OCI-LY1 (cell line): Measurements from ENCODE around the gene TBC1D14.

Experiments used
- H2AFZ ChIP-seq: fragments of 200-600 bp; sonication (generic), shearing (Covaris generic); 2 replicates; pipeline ENCODE4 v1.6.0; 2014; ENCODE audit warnings: antibody characterized with exemption, mild to moderate bottlenecking, low read length
- H3F3A ChIP-seq: fragments of 200-600 bp; sonication (generic), shearing (Covaris generic); 2 replicates; pipeline ENCODE4 v1.6.0; 2014; ENCODE audit warnings: mild to moderate bottlenecking, antibody characterized with exemption, low read length, moderate library complexity; ENCODE audit not compliant: insufficient read depth
- H3K27ac ChIP-seq: fragments of 200-600 bp; sonication (generic); 2 replicates; pipeline ENCODE4 v1.5.1; 2014; ENCODE audit warnings: low read length, mixed run types, mild to moderate bottlenecking, low read depth; ENCODE audit not compliant: poor library complexity, severe bottlenecking
- H3K27me3 ChIP-seq: fragments of 200-600 bp; sonication (generic); 2 replicates; pipeline ENCODE4 v1.6.0; 2014; ENCODE audit warnings: antibody characterized with exemption, mild to moderate bottlenecking, low read length, moderate library complexity; ENCODE audit not compliant: insufficient read depth
- H3K36me3 ChIP-seq: fragments of 200-600 bp; sonication (generic); 2 replicates; pipeline ENCODE4 v1.6.1; 2014; ENCODE audit warnings: mild to moderate bottlenecking, antibody characterized with exemption, low read length, moderate library complexity, mixed read lengths; ENCODE audit not compliant: insufficient read depth
- H3K4me1 ChIP-seq: fragments of 200-600 bp; sonication (generic); 2 replicates; pipeline ENCODE4 v1.5.1; 2014; ENCODE audit warnings: mild to moderate bottlenecking, low read length, moderate library complexity; ENCODE audit not compliant: insufficient read depth, severe bottlenecking
- H3K4me2 ChIP-seq: fragments of 200-600 bp; sonication (generic), shearing (Covaris generic); 2 replicates; pipeline ENCODE4 v1.6.1; 2014; ENCODE audit warnings: low read length
- H3K4me3 ChIP-seq: fragments of 200-600 bp; sonication (generic); 2 replicates; pipeline ENCODE4 v1.5.1; 2014; ENCODE audit warnings: low read length, low read depth, mild to moderate bottlenecking, mixed read lengths; ENCODE audit not compliant: poor library complexity, severe bottlenecking
- H3K79me2 ChIP-seq: fragments of 200-600 bp; shearing (Covaris generic); 2 replicates; pipeline ENCODE4 v1.6.1; 2016; ENCODE audit warnings: mixed run types, low read length, mixed read lengths; ENCODE audit not compliant: insufficient read depth
- H3K9ac ChIP-seq: fragments of 200-600 bp; sonication (generic), shearing (Covaris generic); 2 replicates; pipeline ENCODE4 v1.6.1; 2014; ENCODE audit warnings: mild to moderate bottlenecking, low read length, mixed read lengths
- H3K9me2 ChIP-seq: fragments of 200-600 bp; sonication (generic), shearing (Covaris generic); 2 replicates; pipeline ENCODE4 v1.6.1; 2014; ENCODE audit warnings: low read depth, mild to moderate bottlenecking, low read length, mixed read lengths
- H3K9me3 ChIP-seq: fragments of 200-600 bp; shearing (Covaris generic); 2 replicates; pipeline ENCODE4 v1.6.1; 2014; ENCODE audit warnings: low read length, mixed read lengths
- H4K20me1 ChIP-seq: fragments of 200-600 bp; sonication (generic), shearing (Covaris generic); 2 replicates; pipeline ENCODE4 v1.6.0; 2016; ENCODE audit warnings: mild to moderate bottlenecking, low read length; ENCODE audit not compliant: insufficient read depth
- EZH2 ChIP-seq: fragments of 200-600 bp; sonication (generic), shearing (Covaris generic); IDR thresholded peaks from 2 replicates; pipeline ENCODE4 v1.8.0; 2017; ENCODE audit warnings: borderline replicate concordance, mixed run types, mild to moderate bottlenecking, antibody characterized with exemption, low read length, moderate library complexity, mixed read lengths
- TF ChIP-seq, protein P1 (sequence below): fragments of 200-600 bp; sonication (generic), shearing (Covaris generic); IDR thresholded peaks from 2 replicates; pipeline ENCODE4 v1.5.1; 2017; ENCODE audit warnings: mild to moderate bottlenecking, antibody characterized with exemption, low read length, moderate library complexity, mixed read lengths

The TBC1D14 gene

DNA sequence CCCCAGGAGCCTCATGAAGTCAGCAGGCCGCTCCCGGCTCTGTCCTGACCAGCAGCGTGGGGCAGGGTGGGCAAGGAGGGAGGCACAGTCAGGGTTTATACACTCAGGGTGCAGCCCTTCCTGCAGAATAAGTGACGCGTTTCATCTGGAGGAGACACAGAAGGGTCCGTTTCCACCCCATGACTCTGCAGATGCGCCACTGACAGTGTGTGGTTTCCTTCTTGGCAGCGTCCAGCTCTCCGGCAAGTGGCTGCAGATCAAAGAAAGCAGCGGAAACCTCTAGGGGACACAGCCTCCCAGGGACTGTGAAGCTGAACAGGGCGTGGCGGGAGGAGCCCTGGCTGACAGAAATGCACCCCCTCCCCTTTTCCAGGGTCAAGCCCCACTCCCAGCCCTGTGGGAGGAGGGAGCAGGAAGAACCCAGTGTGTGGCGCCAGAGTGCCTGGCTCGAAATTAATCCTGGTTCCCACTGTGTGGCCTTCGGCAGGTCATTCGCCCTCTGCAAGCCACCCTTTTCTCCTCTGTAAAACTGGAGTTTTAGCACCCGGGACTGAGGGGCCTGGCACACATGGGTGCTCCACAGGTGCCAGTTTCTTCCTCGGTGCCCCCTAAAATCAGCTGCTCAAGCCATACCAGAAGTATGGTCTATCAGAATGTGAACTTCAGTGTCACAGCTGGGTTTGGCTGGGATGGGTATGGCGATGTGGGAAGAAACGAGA lies 17.3 kb upstream of the TBC1D14 start:
- H3K27ac ChIP-seq = no peak overlapping the region
- TF ChIP-seq EZH2 = no peak
- TF ChIP-seq, protein P1, sequence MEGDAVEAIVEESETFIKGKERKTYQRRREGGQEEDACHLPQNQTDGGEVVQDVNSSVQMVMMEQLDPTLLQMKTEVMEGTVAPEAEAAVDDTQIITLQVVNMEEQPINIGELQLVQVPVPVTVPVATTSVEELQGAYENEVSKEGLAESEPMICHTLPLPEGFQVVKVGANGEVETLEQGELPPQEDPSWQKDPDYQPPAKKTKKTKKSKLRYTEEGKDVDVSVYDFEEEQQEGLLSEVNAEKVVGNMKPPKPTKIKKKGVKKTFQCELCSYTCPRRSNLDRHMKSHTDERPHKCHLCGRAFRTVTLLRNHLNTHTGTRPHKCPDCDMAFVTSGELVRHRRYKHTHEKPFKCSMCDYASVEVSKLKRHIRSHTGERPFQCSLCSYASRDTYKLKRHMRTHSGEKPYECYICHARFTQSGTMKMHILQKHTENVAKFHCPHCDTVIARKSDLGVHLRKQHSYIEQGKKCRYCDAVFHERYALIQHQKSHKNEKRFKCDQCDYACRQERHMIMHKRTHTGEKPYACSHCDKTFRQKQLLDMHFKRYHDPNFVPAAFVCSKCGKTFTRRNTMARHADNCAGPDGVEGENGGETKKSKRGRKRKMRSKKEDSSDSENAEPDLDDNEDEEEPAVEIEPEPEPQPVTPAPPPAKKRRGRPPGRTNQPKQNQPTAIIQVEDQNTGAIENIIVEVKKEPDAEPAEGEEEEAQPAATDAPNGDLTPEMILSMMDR = no peak
- no peaks in the 10 kb centered on the region for H3K9me2 ChIP-seq
- H2AFZ ChIP-seq = no peak overlapping the region
- H3K79me2 ChIP-seq = no peaks in the 10 kb centered on the region
- no peaks in the 10 kb centered on the region for H4K20me1 ChIP-seq
- H3K4me3 ChIP-seq = no peak overlapping the region
- H3K4me2 ChIP-seq = no peak overlapping the region
- H3F3A ChIP-seq = no peaks in the 10 kb centered on the region
- no peaks in the 10 kb centered on the region for H3K36me3 ChIP-seq
- H3K9me3 ChIP-seq = no peaks in the 10 kb centered on the region
- H3K27me3 ChIP-seq = no peaks in the 10 kb centered on the region
- H3K4me1 ChIP-seq = peaks cover 6% of the 10 kb centered on the region
- H3K9ac ChIP-seq = no peak overlapping the region

DNA sequence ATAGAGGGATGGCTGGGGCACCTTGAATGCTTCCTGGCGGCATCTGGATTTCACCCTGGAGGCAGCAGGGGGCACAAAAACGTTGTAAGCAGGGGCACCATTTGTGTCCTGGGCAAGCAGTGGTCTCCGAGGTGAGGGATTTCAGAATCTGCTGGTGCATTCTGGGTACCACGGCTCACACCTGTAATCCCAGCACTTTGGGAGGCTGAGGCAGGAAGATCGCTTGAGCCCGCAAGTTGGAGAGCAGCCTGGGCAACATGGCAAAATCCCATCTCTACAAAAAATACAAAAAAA lies 16.8 kb upstream of the TBC1D14 start:
- Histone ChIP-seq H3K4me3 (no peak overlapping the region), H3K9ac (no peak overlapping the region), H3K36me3 (no peaks in the 10 kb centered on the region), H3K9me3 (no peaks in the 10 kb centered on the region), H3K27ac (no peak overlapping the region), H2AFZ (no peak overlapping the region), H3K79me2 (no peaks in the 10 kb centered on the region), H4K20me1 (no peaks in the 10 kb centered on the region), H3K4me1 (peaks cover 3% of the 10 kb centered on the region), H3K27me3 (no peaks in the 10 kb centered on the region), H3F3A (no peaks in the 10 kb centered on the region), H3K4me2 (no peak overlapping the region), H3K9me2 (no peaks in the 10 kb centered on the region)
- TF ChIP-seq EZH2 = no peak
- TF ChIP-seq, protein P1 = no peak

DNA sequence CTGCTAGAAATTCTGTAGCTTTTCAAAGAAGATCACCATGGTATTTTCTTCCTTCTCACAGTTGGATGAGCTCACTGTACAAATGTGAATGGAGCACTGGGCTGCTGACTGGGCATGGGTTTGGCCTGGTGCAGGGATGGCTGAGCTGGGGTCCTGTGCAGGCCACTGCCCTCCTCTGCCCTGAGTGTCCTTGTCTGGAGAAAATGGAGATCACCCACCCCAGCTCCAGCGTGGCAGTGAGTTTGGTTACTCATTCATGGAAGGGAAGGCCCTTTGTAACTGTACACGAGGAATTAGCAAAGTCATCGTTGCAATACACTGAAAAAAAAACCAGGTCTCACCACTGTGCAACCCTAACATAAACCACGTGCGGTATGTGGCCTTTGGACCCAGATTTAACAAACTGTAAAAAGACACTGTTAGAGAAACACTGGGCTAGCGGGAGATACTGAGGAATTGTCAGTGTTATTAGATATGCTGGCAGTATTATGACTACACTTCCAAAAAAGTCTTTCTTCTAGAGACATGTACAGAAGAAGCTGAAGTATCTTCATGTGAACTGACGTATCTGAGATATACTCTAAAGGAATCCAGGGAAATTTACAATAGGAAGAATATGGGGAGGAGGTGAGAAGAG lies 16.1 kb upstream of the TBC1D14 start:
- TF ChIP-seq, protein P1 = no peak
- TF ChIP-seq EZH2 = no peak

More for the DNA sequence above, 16.1 kb upstream of the TBC1D14 start:
- Histone ChIP-seq H3K4me2 (no peak overlapping the region), H4K20me1 (no peaks in the 10 kb centered on the region), H3K9me2 (no peaks in the 10 kb centered on the region), H3F3A (no peaks in the 10 kb centered on the region), H3K36me3 (no peaks in the 10 kb centered on the region), H3K79me2 (no peaks in the 10 kb centered on the region), H3K9me3 (no peaks in the 10 kb centered on the region), H3K4me3 (no peak overlapping the region), H3K27me3 (no peaks in the 10 kb centered on the region), H3K4me1 (no peaks in the 10 kb centered on the region), H2AFZ (no peak overlapping the region), H3K27ac (no peak overlapping the region), H3K9ac (no peak overlapping the region)
